ENCODE measurements around the gene TYK2. TPM values are rescaled to one million over a fixed set of nuclear protein-coding genes. Genes with fewer than 3 reads are reported as not detected.

TYK2 gene
- total and polyA plus RNA-seq, 4 donors, result 47.9 to 63.1 (median 59.6) TPM

DNA sequence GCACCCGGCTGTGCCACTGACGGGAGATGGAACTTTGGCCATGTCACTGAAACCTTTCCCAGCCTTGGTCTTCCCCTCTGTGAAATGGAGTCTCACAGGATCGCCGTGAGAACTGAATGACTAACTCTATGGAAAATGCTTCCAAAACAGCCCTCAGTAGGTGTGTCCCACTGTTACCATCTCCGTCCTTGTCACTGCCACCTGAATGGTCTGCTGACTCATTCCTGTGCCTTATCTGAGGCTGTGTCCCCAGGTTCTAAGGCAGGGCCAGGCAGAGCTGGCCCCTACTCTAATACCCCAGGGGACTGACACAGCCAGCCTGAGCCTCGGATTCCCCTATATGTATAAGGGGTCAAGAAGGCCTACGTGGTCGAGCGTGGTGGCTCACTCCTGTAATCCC, 18.4 kb upstream of the TYK2 start:
- no peak overlapping the region for H3K9ac ChIP-seq (ENCODE audit: low read depth in 1 of 2, low read length in 2 of 2)

GRCh38 chr19:10395917-10396316, 15.5 kb upstream of the TYK2 start:
- H3K27me3 ChIP-seq (ENCODE audit: control insufficient read depth in 4 of 4, insufficient read depth in 4 of 4, low read length in 3 of 4), result no peaks in the 10 kb centered on the region
- H3K4me1 ChIP-seq (ENCODE audit: control insufficient read depth in 4 of 4, insufficient read depth in 4 of 4, low read length in 3 of 4), result peaks cover 2 to 10% (median 3%) of the 10 kb centered on the region in 4 donors
- H3K27ac ChIP-seq (ENCODE audit: low read depth in 1 of 2, low read length in 2 of 2), result no peak overlapping the region
- H3K9ac ChIP-seq (ENCODE audit: low read depth in 1 of 2, low read length in 2 of 2), result no peak overlapping the region
- no peaks in the 10 kb centered on the region for H3K9me3 ChIP-seq (ENCODE audit: control insufficient read depth in 4 of 4, low read length in 3 of 4)
- no peak for DNase-seq (ENCODE audit: low spot score)
- TF ChIP-seq EGR1 (IDR thresholded peaks at IDR 0.05; ENCODE audit: low read depth in 2 of 2), result no peak
- TF ChIP-seq JUND (IDR thresholded peaks at IDR 0.05), result no peak
- TF ChIP-seq HNF4A (conservative IDR thresholded peaks at IDR 0.05), result no peak
- no peak for TF ChIP-seq FOXA2 (IDR thresholded peaks at IDR 0.05)
- TF ChIP-seq, protein P1, sequence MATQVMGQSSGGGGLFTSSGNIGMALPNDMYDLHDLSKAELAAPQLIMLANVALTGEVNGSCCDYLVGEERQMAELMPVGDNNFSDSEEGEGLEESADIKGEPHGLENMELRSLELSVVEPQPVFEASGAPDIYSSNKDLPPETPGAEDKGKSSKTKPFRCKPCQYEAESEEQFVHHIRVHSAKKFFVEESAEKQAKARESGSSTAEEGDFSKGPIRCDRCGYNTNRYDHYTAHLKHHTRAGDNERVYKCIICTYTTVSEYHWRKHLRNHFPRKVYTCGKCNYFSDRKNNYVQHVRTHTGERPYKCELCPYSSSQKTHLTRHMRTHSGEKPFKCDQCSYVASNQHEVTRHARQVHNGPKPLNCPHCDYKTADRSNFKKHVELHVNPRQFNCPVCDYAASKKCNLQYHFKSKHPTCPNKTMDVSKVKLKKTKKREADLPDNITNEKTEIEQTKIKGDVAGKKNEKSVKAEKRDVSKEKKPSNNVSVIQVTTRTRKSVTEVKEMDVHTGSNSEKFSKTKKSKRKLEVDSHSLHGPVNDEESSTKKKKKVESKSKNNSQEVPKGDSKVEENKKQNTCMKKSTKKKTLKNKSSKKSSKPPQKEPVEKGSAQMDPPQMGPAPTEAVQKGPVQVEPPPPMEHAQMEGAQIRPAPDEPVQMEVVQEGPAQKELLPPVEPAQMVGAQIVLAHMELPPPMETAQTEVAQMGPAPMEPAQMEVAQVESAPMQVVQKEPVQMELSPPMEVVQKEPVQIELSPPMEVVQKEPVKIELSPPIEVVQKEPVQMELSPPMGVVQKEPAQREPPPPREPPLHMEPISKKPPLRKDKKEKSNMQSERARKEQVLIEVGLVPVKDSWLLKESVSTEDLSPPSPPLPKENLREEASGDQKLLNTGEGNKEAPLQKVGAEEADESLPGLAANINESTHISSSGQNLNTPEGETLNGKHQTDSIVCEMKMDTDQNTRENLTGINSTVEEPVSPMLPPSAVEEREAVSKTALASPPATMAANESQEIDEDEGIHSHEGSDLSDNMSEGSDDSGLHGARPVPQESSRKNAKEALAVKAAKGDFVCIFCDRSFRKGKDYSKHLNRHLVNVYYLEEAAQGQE (IDR thresholded peaks at IDR 0.05), result no peak
- 84% methylated on average over 24 of the region's 24 CpGs for WGBS
- H3K4me3 ChIP-seq (ENCODE audit: low read depth in 1 of 3, low read length in 3 of 3), result no peak overlapping the region
- peaks cover 17 to 46% (median 23%) of the 10 kb centered on the region in 4 donors for H3K36me3 ChIP-seq (ENCODE audit: control insufficient read depth in 4 of 4, insufficient read depth in 3 of 4, low read depth in 1 of 4, low read length in 3 of 4)

More for the DNA sequence above, 18.4 kb upstream of the TYK2 start:
- peaks cover 5 to 20% (median 9%) of the 10 kb centered on the region in 4 donors for H3K36me3 ChIP-seq (ENCODE audit: control insufficient read depth in 4 of 4, insufficient read depth in 3 of 4, low read depth in 1 of 4, low read length in 3 of 4)
- no peak for DNase-seq (ENCODE audit: low spot score)
- no peaks in the 10 kb centered on the region for H3K9me3 ChIP-seq (ENCODE audit: control insufficient read depth in 4 of 4, low read length in 3 of 4)
- H3K4me1 ChIP-seq (ENCODE audit: control insufficient read depth in 4 of 4, insufficient read depth in 4 of 4, low read length in 3 of 4), result peaks cover 6 to 32% (median 19%) of the 10 kb centered on the region in 4 donors
- no peak overlapping the region for H3K4me3 ChIP-seq (ENCODE audit: low read depth in 1 of 3, low read length in 3 of 3)
- H3K27ac ChIP-seq (ENCODE audit: low read depth in 1 of 2, low read length in 2 of 2), result no peak overlapping the region
- no peaks in the 10 kb centered on the region for H3K27me3 ChIP-seq (ENCODE audit: control insufficient read depth in 4 of 4, insufficient read depth in 4 of 4, low read length in 3 of 4)
- WGBS, result 86% methylated on average over 9 of the region's 9 CpGs
- TF ChIP-seq JUND (IDR thresholded peaks at IDR 0.05) (no peak), RXRA (IDR thresholded peaks at IDR 0.05) (no peak), GABPA (IDR thresholded peaks at IDR 0.05 in 1 of 2, conservative IDR thresholded peaks at IDR 0.05 in 1 of 2) (no peak), FOXA2 (IDR thresholded peaks at IDR 0.05) (no peak)
- TF ChIP-seq, protein P1 (IDR thresholded peaks at IDR 0.05), result no peak

DNA sequence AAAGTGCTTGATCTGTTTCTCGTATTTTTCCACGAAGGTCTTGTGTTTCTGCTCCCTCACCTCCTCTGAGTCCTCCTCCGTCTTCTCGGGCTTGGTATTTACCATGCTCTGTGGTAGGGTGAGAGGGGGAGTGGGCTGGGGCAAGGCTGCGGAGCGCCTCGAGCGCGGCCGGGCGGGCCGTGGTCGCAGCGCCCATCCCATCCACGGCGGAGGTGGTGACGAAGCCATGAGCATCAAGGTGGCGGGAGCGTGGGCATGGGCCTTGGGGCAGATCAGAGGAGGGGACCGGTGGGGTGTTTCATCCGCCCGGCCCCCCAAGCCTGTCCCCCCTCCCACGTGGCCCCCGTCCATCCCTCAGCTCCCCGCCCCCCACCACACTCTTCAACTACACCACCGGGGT, 15.1 kb upstream of the TYK2 start:
- no peak for DNase-seq (ENCODE audit: low spot score)
- Histone ChIP-seq H3K36me3 (ENCODE audit: control insufficient read depth in 4 of 4, insufficient read depth in 3 of 4, low read depth in 1 of 4, low read length in 3 of 4) (peaks cover 17 to 48% (median 23%) of the 10 kb centered on the region in 4 donors), H3K27me3 (ENCODE audit: control insufficient read depth in 4 of 4, insufficient read depth in 4 of 4, low read length in 3 of 4) (no peaks in the 10 kb centered on the region), H3K9ac (ENCODE audit: low read depth in 1 of 2, low read length in 2 of 2) (no peak overlapping the region), H3K4me1 (ENCODE audit: control insufficient read depth in 4 of 4, insufficient read depth in 4 of 4, low read length in 3 of 4) (peaks cover 0 to 8% (median 3%) of the 10 kb centered on the region in 4 donors), H3K9me3 (ENCODE audit: control insufficient read depth in 4 of 4, low read length in 3 of 4) (no peaks in the 10 kb centered on the region), H3K4me3 (ENCODE audit: low read depth in 1 of 3, low read length in 3 of 3) (no peak overlapping the region), H3K27ac (ENCODE audit: low read depth in 1 of 2, low read length in 2 of 2) (no peak overlapping the region)
- WGBS, result 95% methylated on average over 26 of the region's 26 CpGs
- TF ChIP-seq TAF1 (conservative IDR thresholded peaks at IDR 0.05) (no peak), JUND (IDR thresholded peaks at IDR 0.05) (no peak), GABPA (IDR thresholded peaks at IDR 0.05 in 1 of 2, conservative IDR thresholded peaks at IDR 0.05 in 1 of 2) (no peak), FOXA1 (IDR thresholded peaks at IDR 0.05) (no peak), ZBTB33 (IDR thresholded peaks at IDR 0.05) (no peak)
- TF ChIP-seq, protein P2, sequence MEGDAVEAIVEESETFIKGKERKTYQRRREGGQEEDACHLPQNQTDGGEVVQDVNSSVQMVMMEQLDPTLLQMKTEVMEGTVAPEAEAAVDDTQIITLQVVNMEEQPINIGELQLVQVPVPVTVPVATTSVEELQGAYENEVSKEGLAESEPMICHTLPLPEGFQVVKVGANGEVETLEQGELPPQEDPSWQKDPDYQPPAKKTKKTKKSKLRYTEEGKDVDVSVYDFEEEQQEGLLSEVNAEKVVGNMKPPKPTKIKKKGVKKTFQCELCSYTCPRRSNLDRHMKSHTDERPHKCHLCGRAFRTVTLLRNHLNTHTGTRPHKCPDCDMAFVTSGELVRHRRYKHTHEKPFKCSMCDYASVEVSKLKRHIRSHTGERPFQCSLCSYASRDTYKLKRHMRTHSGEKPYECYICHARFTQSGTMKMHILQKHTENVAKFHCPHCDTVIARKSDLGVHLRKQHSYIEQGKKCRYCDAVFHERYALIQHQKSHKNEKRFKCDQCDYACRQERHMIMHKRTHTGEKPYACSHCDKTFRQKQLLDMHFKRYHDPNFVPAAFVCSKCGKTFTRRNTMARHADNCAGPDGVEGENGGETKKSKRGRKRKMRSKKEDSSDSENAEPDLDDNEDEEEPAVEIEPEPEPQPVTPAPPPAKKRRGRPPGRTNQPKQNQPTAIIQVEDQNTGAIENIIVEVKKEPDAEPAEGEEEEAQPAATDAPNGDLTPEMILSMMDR (IDR thresholded peaks at IDR 0.05; ENCODE audit: low read depth, low read length, missing input control), result no peak
- TF ChIP-seq, protein P3, sequence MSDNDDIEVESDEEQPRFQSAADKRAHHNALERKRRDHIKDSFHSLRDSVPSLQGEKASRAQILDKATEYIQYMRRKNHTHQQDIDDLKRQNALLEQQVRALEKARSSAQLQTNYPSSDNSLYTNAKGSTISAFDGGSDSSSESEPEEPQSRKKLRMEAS (IDR thresholded peaks at IDR 0.05), result no peak

All from liver (tissue), 9 donors.